SW480 (cell line): ENCODE data around the gene NDUFAF3.

Experiments used
- DNase-seq: peaks from one replicate; pipeline ENCODE4 v3.0.0-alpha.2; 2016; ENCODE audit warnings: low spot score

Gene NDUFAF3, protein sequence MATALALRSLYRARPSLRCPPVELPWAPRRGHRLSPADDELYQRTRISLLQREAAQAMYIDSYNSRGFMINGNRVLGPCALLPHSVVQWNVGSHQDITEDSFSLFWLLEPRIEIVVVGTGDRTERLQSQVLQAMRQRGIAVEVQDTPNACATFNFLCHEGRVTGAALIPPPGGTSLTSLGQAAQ

DNA sequence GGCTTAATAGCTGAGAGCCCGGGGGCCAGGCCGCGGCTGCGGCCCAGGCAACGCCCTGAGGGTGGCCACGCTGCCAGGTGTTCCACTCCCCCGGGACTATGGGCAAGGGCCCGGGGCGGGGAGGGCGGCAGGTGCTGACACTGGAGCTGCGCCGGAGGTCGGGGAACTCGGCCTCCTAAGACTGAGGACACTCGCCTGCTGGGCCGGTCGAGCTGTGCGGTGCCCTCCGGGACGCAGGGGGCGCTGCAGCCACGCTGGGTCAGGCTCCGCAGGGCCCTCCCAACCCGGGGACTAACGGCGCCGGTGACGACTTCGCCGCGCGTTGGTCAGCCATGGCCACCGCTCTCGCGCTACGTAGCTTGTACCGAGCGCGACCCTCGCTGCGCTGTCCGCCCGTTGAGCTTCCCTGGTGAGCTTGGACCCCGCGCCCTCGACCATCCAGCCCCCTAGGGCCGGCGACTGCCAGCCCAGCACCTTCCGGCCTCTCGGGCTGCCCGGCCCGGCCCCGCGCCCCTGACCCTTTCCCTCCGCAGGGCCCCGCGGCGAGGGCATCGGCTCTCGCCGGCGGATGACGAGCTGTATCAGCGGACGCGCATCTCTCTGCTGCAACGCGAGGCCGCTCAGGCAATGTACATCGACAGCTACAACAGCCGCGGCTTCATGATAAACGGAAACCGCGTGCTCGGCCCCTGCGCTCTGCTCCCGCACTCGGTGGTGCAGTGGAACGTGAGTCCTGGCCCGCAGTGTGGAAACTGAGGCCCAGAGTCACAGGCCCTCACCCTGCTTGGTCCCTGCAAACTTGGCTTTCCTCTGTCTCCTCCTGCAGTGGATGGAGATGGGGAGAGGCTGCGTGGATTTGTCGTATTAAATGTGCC, at the start of gene NDUFAF3:
NDUFAF3 (plus strand) TSS at position 309 of the 875 bp plus-strand sequence; CDS start at position 333, 24 bp downstream.
- peak; percentile 96 for DNase-seq

DNA sequence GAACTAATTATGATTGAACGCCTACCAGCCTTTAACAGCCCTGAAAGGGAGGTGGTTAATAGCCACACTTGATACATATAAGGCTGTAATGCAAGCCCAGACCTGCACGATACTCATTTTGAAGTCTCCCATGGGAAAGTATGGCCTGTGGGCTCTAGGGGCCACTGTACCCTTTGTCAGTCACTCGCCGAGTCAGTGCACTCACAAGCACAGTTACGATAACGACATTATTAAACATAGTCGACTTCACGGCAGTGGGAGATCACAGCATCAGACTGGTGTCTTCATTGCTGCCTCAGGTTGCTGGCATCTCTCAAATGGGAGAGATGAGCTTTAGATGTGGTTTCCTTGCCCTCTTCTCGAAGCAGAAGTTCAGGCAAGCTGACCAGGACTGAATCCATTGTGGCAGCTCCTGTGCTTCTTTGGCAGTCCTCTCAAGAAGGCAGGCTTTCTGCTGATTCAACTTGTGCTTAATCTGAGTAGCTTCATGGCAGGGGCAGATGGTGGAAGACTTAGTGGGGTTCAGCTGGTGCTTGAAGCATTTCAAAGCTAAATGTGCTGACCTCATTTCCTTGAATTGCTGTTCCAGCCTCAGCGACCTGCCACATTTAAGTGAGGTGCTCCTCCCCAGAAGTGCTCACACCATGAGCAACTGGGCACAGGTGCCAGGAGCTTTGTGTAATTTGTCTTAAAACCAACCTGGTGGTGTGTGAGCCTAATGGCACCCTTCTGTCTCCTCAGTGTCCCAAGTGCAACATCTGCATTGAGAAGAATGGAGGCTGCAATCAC, 47.7 kb upstream of the NDUFAF3 start:
- no peak for DNase-seq

DNA sequence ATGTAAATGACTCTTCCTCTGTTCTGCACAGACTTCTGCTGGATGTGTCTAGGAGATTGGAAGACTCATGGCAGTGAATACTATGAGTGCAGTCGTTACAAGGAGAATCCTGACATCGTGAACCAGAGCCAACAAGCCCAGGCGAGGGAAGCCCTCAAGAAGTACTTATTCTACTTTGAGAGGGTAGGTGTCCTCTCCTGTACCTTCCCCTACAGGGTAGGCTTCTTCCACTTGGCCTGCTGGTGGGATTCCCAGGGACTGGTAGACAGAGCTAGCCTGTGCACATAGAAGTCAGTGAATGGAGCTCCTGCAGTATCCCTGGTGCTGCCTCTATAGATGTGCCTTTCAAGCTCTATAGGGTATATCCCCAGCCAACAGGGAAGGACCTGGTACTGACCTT, 42.5 kb upstream of the NDUFAF3 start:
- DNase-seq, result no peak

DNA sequence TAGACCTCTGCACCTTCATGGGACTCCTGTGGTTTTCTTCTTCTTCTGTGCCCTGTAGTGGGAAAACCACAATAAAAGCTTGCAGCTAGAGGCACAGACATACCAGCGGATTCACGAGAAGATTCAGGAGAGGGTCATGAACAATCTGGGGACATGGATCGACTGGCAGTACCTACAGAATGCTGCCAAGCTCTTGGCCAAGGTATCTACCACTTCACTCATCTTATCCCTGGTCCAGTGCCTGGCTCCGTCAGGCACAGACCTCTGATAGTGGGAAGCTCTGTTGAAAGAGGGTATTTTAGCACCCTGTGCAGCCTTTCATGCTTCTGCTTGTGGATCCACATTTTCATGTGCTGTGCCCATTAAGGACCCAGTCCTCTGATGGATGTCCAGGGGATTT, 41.6 kb upstream of the NDUFAF3 start:
- DNase-seq, result no peak

DNA sequence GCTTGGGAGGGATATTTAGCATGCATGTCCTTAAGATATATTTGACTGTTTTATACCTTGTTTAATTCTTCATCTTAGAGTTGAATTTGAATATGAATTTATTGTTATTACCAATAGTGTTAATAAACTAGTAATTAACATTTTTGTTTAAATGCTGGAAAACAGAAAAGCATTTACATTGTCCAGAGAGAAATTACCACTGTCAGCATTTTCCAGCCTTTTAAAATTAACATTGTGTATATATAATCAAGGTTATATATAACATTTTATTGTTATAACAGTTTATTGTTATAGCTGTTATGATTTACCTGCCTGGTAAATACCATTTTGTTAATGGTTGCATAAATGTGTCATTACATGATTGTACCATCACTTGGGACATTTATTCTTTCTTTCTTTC, 39.9 kb upstream of the NDUFAF3 start:
- DNase-seq, result no peak

DNA sequence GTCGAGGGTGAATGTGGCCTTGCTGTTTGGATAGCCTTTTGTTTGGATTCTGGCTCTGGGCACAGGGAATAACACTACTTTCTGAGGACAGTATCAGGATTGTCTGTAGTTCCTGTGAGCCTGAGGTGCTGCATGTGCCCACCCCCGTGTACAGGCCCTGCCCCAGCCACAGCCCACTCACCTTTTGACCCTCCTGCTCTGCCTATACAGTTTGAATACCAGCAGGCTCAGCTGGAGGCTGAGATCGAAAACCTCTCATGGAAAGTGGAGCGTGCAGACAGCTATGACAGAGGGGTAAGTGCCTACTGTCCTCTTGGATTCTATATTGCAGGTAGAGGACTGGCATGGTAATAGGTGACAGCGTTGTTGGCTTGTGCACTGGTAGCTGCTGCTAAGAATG, 39.2 kb upstream of the NDUFAF3 start:
- DNase-seq, result no peak

DNA sequence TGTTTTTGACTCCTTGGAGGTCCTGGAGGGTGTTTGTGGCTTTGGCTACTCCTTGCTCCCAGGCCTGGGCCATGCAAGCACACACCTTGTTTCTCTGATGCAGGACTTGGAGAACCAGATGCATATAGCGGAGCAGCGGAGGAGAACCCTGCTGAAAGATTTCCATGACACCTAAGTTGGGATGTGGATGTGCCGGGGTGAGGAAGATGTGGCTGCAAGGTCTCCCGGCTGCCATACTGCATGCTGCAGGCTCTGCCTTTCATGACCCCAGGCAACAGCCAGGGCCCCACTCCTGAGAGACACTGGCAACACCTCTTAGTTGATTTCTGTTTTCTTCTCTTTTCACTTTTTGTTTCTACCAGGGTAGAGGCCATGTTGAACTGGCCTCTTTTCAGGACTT, 38.8 kb upstream of the NDUFAF3 start:
- no peak for DNase-seq

DNA sequence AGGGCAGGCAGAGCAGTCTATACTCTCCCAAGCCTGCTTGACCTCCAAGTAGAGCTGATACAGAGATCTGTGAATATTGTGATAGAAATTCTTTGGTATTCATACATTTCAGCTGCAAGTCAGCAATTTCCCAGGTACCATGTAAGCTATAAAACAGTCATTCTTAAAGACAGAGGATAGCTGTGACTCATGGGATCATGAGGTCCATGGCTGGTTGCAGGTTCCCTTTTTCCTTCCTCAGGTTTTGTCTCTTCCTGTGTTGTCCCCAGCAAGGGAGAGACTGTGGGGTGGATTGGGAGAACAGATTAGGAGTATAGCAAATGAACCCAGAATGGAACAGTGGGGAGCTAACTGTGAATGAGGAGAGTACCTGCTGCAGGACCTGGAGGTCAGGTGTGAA, 37.3 kb upstream of the NDUFAF3 start:
- DNase-seq, result no peak

DNA sequence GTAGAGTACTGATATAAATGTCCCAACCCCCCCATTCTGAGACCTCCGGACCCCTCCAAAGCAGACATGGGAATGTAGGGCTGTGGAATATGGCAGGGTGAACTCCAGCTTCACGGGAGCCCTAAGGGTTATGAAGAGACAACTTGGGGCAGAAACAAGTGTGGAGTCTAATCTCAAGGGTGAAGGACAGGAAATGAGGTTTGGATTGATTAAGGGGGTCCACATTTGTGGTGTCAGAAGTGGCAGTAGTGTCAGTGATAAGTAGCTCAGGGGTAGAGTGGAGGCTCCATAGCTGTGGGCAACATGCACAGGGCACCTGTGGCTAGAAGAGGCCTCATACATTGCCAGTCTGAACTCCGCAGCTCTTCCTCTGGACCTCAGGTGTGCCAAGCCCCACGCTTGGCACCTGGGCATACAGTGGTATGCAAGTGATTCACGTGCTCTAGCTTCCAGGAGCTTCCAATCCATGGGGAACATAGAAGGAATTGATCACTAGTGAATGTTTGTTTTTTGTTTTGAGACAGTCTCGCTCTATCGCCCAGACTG, 36.0 kb upstream of the NDUFAF3 start:
- no peak for DNase-seq

DNA sequence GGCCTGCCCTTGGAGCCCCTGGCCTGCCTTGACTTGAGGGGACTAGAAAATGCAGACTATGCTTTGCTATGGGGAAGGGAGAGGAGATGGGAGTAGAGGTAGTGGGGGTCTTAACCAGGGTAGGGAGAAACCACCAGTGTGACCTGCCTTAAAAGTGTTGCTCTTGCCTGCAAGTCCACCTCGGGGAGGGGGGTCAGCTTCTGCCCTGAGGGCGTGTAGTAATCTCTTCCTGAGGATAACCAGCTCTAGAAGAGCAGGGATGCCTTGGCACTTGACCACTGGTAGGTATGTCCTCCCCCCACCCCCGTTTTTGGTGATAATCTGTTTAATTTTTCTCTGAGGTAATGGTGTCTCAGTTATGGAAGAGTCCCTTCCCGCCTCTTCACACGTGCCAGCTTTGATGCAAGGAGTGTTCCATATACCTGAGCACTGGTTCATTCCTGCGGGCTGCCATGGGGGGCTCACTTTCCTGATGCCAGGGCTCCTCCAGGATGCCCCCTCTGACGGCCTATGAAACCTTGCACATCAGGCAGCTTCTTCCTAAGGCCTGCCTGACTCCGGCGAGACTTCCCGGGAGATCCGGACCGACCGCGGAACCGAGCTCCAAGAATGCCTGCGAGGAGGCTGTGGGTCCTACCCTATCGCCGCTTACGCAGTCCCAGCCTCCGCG, 32.7 kb upstream of the NDUFAF3 start:
- no peak for DNase-seq

DNA sequence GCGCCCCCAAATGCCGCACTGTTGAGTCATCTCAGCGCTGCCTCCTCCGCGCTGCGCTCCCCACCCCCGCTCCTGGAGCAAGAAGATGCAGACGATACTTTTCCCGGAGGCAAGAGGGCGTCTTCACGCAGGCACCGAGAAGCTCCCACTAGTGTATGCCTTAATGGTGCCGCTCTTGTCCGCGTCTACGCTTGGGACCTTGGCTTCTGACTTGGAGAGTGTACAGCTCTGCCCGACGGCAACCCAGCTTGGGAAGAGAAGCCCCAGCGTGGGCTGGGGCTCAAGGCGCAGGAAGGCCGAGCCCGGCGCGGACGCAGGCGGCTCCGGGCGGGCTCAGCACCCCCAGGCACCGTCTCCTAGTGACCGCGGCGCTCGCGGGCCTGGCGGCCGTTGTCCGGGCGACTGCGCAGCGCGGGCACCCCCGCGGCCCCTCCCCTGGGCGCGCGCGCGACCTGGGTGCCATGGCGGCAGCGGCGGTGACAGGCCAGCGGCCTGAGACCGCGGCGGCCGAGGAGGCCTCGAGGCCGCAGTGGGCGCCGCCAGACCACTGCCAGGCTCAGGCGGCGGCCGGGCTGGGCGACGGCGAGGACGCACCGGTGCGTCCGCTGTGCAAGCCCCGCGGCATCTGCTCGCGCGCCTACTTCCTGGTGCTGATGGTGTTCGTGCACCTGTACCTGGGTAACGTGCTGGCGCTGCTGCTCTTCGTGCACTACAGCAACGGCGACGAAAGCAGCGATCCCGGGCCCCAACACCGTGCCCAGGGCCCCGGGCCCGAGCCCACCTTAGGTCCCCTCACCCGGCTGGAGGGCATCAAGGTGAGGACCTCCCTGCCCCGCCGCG, 31.9 kb upstream of the NDUFAF3 start, which contains the start of gene P4HTM:
P4HTM (plus strand) TSS at position 446 of the 840 bp plus-strand sequence; CDS start at position 462, 16 bp downstream.
- DNase-seq, result peak; percentile 86

DNA sequence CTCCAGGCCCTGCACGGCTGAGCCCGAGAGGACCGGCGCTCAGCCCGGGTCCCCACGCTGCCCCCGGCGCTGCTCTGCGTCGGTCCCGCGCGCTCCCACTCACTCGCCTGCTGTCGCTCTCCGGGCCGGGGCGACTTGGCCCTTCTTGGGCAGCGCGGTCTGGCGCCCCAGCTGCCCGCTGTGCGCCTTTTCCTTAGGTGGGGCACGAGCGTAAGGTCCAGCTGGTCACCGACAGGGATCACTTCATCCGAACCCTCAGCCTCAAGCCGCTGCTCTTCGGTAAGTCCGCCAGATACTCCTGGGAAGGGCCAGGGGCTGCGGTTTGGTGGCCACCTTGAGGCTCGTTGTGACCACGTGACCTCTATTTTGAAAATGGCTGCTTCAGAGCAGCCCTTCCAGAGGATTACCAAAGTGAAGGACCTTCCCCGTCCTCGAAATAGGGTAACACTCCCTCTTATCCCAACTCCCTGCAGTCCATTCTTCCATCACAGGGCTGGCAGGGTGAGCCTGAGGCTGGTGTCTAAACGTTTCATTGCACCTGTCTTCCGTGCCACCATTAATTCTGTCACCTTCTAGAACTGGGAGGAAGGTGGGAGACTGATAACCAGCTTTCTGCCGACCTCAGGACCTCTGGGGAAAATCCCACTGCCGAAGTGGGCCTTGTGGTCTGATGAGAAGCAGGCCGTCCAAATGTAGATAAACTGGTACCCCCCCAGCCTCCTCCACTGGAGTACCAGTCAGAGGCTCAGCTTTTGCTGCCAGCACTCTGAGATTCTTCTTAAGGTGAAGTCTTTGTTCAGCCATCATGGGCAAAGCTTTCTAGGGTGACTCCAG, 31.1 kb upstream of the NDUFAF3 start:
- DNase-seq, result peak; percentile 52

DNA sequence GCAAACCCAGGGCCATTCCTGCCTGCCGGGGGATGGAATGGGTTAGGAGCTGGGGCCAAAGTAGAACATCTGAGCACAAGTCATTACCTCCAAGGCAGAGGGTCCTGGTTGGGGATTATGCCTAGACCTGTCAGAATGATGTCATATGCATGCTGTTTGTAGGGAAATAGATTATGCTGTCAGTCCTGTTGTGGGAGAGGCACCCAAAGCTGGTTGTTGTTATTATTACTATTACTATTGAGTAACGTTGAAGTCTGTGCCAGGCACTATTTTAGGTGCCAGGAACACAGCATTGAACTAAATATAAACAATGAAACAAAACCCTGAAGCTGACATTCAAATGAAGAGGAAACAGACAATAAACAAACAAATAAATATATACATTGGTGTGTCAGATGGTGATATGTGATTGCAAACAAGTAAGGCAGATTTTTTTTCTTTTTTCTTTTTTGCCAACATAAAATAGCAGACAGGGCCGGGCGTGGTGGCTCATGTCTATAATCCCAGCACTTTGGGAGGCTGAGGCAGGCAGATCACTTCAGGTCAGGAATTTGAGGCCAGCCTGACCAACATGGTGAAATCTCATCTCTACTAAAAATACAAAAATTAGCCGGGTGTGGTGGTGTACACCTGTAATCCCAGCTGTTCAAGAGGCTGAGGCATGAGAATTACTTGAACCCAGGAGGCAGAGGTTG, 29.9 kb upstream of the NDUFAF3 start:
- no peak for DNase-seq

DNA sequence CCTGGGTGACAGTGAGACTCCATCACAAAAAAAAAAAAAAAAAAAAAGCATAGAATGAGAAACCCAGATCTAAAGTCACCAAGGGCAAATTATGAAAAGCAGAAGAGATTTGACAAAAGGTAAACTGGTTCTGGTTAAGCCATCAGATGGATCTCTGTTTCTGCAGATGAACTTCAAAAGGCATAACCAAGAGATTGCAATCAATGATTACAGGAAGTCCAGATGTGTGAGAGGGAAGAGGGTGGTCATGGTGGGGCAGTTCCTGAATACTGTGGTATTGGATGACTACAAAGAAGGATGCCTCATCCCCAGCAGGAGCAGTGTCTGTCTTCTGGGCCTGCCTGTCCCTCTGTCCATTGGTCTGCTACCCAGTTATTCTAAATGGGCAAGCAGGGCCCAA, 28.1 kb upstream of the NDUFAF3 start:
- DNase-seq, result no peak

DNA sequence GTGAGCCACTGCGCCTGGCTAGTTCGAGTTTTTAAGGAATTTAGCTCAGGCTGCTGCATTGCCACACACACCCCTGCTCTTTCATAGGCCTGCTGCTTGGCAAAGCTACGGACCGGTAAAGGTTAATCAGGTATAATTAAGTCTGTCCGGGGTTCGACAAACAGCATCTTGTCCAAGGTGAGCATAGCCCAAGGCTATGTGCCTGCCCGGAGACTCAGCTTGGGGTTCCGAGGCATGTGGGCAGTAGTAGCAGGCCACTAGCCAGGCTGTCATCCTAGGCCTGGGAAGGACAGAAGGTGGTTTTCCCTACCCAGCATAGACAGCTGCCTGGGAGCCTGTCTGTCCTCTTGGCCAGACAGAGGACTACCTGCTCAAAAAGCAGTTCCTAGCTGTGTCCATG, 25.3 kb upstream of the NDUFAF3 start:
- DNase-seq, result no peak

DNA sequence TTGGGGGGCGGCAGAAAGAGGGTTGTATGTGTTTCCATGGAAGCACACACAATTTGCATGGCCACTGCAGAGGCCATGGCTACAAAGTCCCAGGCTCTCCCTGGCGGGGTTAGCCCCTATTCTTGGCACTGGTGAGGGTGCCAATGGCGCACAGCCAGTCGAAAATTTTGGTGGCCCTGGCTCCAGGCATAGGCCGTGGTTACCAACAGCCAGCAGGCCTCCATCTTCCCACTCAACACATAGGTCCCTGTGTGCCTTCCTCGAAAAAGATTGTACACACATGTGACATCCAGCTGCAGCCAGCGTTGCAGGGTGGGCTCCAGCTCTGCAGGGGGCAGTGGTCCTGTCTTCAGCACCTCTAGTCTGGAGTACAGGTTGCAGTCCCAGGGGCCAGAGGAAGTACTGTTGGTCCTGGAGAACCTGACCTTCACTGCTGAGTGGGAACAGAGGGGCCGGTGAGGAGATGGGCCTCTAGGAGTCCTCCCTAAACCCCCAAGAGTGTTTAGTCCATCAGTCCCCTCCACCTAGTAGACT, 24.8 kb upstream of the NDUFAF3 start:
- no peak for DNase-seq

DNA sequence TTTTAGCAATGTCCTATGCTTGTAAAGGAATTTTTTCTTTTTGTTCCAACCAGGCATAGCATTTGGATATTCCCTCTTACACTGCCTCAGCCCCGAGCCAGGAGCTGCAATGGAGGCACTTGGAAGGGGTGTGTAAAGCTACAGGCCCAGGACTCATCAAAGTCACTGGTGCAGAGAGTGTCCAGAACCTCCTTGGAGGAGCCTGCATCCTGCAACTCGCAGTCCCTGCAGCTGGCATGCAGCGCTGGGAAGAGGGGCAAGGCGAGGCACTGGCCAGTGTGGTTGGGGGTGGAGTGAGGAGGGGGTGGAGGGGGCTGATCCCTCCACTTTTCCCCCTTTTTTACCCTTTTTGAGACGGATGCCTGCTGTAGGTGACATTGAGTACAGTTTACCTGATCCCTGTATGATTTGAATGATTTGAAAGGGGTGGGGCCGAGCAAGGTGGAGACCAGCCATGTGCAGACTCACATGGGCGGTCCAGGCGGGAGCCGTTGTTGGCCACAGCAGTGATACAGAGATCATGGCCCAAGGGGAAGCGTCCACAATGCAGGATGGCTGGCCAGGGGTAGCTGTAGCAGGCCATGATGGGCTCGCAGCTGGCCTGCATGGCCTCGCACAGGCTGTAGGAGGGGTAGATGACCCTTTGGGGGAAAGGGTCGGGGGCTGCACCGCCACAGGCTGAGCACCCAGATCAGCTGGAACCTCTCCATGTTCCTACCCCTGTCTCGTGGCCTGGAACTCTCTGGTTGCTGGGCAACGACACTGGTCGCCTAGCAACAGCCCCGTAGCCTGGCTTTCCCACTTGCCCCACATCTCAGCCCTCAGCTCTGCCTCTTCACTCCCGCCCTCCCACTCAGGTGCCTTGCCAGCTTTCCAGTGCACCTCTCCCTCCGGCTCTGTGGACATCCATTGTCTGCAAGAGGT, 23.9 kb upstream of the NDUFAF3 start:
- DNase-seq, result no peak
